Measurements from ENCODE around the gene EPB41L2.

DNA sequence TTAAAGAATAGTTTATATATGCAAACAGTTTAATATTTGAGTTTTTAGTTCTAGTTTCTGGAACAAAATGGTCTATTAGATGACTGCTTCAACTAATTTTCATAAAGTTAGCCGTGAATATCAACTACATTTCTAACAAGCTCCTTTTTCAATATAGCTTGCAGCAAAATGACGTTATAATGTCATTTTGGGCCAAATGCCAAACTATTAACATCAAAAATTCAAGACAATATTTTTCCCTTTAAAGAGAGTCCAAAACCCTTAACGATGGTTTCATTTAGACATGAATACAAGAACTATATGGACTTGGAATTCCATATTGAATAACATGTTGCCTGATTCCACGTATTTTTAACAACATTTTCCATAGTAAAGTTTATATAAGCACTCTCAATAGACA lies 144.9 kb downstream of the EPB41L2 start:
- TF ChIP-seq CTCF (IDR thresholded peaks at IDR 0.05 in 8 of 11, conservative IDR thresholded peaks at IDR 0.05 in 3 of 11) = no peak
- no peak for TF ChIP-seq POLR2A (IDR thresholded peaks at IDR 0.05)
- TF ChIP-seq POLR2AphosphoS5 (IDR thresholded peaks at IDR 0.05) = no peak

All from spleen (tissue), 7 donors.